GM18861 (cell line): Measurements from ENCODE around the gene SH3RF3.

Experiments used
- ATAC-seq: cut with Tn5 transposase; IDR thresholded peaks from one replicate; pipeline ENCODE4 v1.9.1; 2021; ENCODE audit not compliant: unreplicated experiment

Gene SH3RF3

DNA sequence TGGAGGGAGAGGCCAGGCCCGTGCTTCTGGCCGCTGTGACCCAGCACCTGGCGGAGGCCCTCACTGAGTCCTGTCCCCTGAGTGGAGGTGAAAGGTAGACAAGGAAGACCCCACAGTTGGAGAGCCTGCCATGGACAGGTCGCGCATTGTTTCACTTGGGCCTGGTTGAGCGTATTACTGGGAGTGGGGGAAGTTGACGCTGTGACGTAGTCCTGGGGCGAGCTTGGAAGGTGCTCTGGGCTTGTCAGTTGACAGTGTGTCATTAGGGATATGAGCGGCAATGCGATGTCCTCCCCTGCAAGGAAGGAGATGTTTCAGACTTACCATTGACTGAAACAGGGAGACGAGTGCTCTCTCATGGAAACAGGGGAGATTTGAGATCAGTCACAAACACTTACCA, 127.1 kb downstream of the SH3RF3 start:
- ATAC-seq = no peak

DNA sequence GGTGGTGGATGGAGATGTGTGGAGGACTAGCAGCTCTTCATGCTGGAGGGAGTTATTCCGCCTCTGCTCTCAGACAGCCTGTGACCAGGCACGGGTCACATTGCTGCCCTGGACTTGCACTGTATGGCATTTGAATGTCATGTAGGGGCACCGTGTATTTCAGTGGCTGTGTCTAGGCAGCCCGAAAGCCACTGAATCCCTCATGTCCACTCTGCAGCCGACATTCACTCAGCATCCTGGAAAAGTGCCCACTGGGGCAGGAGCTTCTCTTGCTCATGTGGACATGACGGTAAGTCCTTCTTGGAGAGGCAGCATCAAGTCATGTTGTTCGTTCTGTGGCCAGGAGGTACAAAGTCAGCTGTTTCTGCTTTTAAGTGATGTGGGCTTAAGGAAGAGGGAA, 127.9 kb downstream of the SH3RF3 start:
- no peak for ATAC-seq

DNA sequence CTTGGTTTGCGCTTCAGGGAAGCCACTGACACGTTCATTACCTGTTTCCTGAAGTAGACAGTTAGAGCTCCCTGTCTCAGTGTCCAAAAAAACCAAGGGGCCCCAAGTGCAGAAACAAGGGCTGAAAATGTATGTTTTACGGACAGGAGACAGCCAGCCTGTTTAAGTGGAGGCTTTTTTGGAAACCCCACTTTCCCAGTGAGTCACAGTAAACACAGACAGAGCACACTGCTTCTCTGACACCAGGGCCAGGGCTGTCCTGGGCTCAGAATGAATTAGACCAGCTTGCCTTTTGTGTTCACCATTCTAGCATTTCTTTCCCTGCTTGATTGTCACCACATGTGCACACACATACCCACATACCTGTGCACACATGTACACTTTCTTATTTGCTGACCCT, 128.6 kb downstream of the SH3RF3 start:
- no peak for ATAC-seq

DNA sequence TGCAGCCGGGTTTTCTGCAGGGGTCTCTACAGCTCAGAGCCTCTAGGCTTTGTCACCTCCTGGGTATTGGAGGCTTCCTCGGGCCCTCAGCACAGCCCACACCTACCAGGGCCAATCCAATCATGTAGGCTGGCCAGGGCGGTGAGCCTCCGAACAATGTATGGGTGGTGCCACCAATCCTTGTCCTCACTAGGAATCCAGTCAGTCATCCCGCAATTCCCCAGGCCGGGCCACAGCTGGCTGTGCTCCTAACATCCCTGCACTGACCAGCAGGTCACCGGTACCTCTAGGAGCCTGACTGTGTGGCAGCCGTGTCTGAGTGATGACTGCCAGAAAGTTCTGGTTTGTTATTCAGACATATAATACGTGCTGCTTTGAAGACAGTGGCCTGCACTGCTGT, 129.4 kb downstream of the SH3RF3 start:
- no peak for ATAC-seq

DNA sequence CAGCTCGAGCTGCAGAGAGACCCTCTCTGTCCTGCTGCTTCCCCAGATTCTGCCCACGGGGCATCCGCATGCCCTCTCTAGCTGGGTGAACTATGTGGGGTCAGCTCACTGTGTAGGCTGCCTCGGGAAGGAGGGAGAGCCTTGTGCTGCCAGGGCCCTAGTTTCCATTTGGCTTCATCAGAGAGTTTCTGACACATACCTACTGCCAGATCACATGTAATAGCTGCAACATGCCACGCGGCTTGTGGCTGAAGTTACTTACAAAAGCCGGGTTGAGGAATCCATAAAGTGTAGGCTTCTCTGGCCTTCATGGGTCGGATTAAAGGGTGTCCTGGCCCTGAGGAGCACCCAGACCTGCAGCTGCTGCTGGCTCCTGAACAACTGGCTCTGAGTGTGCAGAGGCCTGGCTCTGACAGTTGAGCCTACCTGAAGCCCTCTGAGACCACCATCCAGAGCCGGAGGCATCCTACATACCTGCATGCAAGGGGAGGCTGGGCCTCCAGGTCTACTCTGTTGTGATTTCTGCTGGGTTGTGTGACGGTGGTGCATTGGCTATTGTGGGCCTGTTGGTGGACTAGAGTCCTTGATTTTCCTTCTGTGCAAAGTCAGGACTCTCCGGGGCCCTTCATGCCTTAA, 130.0 kb downstream of the SH3RF3 start:
- ATAC-seq = no peak

DNA sequence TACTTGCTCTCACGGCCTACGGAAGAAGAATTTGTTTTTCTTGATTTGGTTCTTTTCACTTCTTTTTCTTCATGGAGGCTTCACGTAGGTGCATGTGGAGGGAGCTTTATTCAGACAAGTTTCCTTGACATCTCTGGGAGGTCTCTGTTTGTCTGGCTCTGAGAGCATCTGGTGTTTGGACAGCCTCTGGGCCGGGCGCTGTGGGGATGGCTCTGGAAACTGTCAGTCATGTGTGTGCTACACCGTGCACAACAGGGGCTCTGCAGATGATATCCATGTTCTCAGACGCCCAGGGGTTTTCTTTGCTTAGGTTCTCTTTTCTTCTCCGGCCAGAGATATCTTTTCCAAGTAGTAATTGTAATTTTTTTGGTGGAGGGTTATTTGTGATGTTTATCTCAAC, 130.7 kb downstream of the SH3RF3 start:
- no peak for ATAC-seq

DNA sequence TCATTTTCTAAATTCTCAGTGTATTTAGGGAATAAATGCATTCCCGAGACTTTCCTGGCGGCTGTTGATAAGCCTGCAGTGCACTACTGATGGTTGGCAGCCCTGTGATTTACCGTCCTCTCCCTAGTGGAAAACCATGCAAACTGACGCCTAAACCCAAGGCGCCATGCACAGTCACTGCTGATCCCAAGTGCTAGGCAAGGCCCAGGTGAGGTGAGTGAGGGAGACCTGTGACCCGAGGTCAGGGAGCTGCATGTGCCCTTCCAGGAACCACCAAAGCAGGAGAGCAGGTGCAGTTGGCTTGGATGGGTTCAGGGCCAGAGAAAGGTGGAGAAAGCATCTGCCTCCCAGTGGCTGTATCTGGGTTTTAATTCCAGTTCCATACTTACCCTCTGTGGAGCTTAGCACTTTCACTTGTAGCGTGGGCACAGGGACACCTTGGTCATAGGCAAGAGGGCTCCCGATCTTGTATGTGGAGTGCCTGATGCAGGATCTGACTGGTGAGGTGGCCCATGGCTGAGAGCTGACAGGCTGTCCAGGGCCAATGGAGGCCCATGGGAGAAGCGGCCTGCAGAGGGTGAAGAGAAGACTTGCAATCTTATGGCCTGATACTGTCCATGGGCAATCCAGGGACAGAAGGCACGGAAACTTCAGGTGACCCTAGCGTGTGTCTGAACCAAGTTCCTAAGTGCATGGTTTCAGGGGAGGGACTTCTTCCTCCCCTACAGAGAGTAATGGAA, 131.3 kb downstream of the SH3RF3 start:
- ATAC-seq = no peak

DNA sequence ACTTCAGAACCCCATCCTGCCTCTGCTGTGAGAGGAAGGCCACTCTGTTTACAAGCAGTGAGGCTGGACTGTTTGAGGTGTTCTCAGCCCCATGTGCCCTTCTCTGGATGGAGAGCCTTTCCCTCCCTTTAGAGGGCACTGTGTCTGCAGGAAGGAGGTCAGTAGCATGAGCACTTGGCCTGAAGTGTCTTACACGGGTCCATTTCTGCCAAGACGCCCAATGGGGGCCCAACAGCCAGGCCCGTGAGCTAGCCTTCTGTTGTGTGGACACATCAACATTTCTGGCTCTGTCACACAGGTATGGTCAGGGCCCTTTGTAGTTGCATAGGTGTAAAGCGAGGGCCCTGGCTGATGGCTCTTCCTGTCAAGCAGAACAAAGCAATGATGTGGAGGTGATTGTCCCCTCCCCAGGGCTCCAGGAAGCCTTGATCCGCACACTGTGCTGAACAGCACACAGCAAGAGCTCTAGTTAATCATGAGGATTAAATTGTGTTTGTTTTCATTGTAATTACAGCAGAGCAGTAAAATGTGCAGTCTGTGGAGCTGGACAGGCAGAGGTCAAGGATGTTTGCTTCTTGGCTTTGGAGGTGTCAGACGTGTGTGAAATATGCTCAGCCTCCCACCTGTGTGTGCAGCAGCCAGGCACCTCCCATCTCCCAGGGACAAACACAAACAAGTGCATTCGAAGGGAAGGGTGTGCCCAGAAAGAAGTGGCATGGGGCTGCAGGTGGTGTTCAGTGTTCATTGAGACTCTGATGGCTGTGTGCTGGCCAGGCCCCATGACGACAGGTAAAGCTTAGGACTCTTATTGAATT, 132.1 kb downstream of the SH3RF3 start:
- no peak for ATAC-seq

DNA sequence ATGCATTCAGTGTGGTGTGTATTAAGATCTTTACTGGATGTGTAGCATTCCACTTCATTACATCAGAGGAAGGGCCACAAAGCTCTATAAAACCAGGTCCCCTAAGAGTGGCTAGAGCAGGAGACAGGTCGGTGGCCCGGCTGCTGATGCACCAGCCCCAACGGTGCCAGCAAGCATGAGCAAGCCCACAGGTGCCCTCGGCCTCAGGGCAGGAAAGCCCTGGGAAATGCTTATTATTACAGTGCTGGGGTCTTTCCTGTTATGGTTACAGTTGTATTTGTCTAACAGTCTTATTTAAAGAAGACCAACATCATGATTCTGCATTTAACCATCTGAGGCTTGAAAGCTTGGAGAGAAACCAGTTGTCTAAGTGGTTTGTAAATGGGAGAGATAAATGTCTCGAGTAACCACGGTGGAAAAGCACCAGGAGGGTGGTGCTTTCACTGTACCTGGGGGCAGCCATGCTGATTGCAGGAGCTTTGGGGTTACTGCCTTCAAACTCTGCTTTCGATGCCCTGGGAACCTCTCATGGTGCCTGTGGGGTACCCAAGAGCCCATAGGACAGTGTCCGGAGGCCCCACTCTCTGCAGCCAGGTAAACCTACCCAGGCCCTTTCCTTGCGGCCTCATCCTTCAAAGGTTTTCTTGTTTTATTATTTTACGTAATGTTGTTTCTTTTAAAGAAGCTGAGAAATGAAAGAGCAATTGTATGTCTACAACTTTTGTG, 133.1 kb downstream of the SH3RF3 start:
- ATAC-seq = no peak

DNA sequence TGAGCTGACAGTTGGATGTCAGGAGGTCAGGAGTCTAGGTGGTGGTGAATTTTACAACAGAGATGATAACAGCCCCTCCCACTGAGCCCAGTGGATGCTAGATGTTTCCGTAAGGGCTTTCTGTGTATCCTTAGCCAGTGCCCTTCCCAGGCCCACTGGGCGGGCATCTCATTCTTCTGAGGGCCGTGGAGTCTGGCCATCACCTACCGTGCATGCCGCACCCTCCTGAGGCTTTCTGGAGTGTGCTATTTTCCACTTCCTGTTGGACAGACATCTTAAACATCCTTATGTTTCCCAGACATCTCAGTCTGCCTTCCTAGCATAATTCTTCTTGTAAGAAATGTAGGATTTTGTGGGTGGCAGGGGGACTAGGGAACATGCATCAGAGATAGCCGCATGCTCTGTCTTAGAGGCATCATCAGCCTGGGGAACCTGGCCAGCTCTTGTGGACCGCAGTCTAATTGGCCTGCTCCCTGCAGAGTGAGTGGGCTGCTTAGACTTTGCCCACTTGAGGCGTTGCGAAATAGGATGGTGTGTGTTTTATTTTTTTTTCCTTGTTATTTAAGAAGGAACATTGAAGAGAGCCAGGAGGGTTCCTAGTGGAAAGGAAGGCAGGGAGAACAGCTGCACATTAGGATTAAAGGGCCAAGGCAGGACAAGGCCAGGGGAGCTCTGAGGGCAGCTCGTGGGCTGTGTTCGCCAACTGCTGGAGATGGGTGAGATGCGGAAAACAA, 135.8 kb downstream of the SH3RF3 start:
- no peak for ATAC-seq

DNA sequence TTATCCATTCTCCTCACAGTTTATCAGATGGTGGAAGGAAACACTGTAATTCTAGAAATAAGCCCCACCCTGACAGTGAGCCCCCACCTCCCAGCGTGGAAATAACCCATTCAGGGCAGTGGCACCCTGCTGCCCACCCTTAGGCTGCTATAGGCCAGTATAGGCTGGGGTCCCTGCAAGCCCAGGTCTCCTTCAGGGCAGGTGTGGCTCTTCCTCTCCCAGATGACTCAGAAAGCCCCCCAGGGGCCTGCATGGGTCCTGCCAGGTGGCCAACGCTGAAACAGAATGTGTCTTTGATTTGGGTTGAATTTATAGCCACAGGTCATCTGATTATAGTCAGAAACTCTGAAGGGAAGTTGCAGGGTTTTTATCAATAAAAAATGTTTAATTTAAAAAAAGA, 136.4 kb downstream of the SH3RF3 start:
- ATAC-seq = no peak

DNA sequence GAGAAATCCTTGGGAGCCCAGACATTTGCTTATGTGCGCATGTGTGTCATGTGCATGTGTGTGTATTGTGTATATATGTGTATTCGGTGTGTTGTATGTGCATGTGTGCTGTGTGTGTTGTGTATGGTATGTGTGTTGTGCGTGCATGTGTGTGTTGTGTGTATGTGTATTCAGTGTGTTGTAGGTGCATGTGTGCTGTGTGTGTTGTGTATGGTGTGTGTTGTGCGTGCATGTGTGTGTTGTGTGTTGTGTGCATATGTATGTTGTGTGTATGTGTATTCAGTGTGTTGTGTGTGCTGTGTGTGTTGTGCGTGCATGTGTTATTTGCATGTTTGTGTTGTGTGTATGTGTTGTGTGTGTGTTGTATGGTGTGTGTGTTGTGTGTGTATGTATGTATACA, 136.9 kb downstream of the SH3RF3 start:
- no peak for ATAC-seq

DNA sequence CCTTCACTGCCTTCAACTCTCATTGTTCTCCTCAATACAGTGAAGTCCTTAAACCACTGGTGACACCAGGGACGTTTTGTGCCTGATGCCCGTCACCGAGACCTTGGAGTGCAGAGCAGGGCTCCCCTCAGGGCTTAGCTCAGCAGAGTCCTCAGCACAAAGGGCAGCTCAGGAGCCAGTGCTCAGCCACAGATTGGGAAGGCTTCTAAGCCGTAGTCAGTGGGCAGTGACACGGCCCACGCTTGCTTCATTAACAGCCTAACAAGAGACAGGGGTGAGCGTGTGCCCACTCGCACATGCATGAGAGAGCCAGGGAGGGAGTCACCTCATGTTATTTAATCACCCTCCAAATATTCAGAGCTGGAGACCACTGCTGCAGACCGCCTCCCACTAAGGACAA, 137.5 kb downstream of the SH3RF3 start:
- ATAC-seq = no peak

DNA sequence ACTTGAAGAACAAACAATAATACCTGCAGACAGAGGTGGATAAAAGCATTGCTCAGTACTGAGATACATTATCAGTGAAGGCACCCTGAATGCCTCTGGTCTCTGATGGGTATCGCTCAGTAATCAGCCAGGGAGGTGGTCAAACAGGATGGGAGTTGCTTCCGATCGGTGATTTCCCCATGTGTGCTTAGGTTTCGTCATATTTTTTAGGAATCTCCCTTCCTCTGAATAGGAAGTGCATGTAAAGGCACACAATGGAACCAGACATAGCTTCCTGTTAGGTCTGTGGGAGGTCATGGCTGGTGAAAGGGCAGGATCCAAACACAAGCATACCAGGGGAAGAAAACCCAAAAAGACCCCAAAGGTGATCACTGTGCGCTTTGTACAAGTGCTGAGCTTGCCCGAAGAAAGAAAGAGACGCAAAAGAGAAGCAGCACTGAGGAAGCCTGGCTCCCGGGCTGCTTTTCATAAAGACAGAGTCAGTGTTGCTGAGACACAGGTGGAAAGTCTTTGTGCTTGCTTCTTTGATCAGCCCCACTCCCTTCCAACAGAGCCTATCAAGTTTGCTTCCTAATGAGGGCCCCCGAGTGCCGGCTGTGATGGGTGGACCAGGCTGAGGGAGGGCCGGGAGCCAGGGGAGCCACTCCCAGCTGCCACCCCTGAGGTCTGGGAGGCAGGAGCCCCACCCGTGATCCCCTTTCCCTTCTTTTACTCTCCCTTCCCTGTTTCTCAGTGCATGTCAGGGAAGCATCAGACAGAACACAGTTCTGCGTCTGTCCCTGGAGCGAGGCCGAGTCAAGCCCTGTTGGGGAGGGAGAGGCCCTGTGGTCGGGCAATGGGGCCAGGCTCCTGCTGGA, 138.2 kb downstream of the SH3RF3 start:
- ATAC-seq = no peak

DNA sequence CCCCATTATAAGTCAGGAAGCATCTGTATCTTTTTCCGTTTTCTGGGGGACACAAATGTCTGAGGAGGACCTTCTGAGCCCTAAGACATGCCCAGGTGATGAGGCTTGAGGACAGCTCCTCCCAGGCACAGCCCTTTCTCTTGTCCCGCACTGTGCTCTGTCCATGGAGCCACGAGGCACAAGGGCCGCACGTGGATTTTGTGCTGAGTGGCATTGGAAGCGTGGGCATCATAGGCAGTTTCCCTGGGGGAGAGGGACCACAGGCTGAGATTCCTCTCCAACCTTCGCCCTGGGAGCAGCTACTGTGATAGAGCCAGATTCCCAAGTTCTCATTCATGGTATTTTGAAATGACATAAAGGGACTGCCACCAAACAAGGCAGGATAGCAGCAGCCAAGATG, 139.9 kb downstream of the SH3RF3 start:
- ATAC-seq = no peak

DNA sequence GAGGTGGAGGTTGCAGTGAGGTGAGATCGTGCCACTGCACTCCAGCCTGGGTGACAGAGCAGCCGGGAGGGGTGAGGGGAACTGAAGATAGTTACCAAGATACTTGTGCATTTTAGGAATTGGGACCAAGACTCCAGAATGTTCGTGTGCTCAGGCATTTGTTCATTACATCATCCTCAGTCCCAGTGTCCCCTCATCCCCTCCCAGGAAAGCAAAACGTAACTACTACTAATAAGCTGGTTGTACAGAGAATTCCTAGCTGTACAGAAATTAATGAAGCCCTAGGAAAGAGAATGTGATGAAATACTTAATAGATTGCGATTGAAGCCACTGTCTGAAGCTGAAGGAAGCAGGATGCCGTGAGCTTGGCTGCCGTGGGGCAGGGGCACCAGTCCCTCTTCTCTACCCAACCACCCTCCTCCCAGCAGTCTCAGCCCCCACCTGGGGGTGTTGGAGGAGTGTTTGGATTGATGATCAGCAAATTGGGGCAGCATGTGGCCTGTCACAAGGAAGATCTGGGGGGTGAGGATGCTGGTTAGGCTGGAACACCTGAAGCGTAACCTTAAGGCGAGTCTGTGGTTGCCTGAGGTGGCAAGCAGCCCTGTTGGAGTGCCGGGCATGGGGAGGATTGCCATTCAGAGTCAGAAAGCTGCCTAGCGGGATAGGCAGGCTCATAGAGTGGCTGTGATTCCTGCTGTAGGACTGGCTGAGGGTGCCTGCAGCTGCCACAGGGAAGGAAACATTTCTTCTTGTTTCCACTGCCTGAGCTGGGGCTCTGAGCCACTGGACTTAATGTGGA, 140.9 kb downstream of the SH3RF3 start:
- ATAC-seq = no peak

DNA sequence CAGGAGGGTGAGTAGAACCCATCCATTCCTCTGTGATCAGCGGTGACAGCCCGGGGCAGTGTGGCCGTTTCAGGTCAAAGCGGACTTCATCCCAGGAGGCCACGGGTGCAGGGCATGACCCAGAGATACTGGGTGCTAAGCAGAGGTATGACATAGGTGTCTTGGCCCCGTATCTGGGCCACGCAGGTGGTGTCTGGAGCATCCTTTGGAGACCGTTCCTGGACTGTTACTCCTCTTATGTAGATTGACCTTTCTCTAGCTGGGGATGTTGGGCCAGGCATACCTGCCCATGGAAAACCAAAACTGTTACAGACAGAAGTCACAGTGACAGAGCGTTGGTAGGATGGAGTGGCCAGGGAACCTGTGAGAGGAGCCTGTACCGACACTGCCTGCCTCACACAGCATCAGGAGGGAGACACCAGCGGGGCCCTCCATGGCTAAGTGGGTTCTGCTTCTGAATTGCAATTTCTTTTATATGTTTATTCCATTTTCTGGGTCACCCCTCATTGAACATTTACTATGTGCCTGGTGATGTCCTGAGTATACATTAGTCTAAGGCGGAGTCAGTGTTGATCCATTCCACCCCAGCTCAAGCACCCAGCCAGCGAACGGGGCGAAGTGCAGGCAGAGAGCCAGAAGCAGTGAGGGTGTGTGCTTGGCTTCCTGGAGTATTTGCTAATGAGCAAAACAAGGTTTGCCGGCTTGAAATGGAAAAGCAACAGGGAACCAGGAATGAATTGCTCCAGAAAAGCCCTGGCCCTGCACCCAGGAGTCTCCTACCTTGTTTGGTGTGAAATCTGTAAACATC, 141.7 kb downstream of the SH3RF3 start:
- ATAC-seq = no peak

DNA sequence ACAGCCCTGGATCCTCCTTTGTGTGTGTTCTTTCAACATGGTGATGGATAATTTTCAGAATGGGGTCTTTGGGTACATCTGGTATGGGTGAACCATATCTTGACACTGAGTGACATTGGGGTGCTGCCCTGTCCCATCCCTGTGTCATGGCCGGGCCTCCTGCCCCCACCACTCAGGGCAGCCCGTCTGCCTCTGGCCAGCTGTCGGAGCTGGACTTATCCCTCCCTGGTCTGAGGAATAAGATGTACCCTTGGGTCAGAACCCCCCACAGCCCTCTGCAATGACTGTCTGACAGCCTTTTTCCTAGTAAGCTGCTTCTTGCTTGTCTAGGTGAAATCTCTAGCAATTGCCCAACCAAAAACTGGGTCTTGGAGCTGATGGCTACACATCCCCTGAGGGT, 142.9 kb downstream of the SH3RF3 start:
- ATAC-seq = no peak
